Natural killer cell (primary cell): Measurements from ENCODE around the gene DNMBP. TPM values are rescaled to one million over a fixed set of nuclear protein-coding genes. Genes with fewer than 3 reads are reported as not detected.
"Not testable (repeated sequence)": the region's sequence is repeated elsewhere in the genome, so short reads cannot be mapped to it uniquely, and the experiment has no call there.

Experiments used
- ATAC-seq, 3 donors: fragments of 150-1000 bp in 2 of 3; fragments of 200-7000 bp in 1 of 3; cut with Tn5 transposase; 1 replicate in 1 of 3; 2 replicates in 2 of 3; pipeline ENCODE4 v1.10.0; 2021; ENCODE audit warnings: mild to moderate bottlenecking in 2 of 3, moderate library complexity in 2 of 3
- DNase-seq, 2 donors: peaks; one replicate each; pipeline versions ENCODE4 v3.0.0 to v3.0.0-alpha.2; 2013 to 2021; ENCODE audit warnings: mixed read lengths in 1 of 2
- H3K27ac ChIP-seq: one replicate; pipeline ENCODE4 v1.5.1; 2013; ENCODE audit warnings: mild to moderate bottlenecking, low read length
- H3K27me3 ChIP-seq: one replicate; pipeline ENCODE4 v1.6.1; 2013; ENCODE audit warnings: low read length; ENCODE audit not compliant: control insufficient read depth, insufficient read depth
- H3K36me3 ChIP-seq: one replicate; pipeline ENCODE4 v1.6.1; 2013; ENCODE audit warnings: low read length; ENCODE audit not compliant: control insufficient read depth, insufficient read depth
- H3K4me1 ChIP-seq: one replicate; pipeline ENCODE4 v1.6.1; 2013; ENCODE audit warnings: low read length; ENCODE audit not compliant: control insufficient read depth, insufficient read depth
- H3K4me3 ChIP-seq: one replicate; pipeline ENCODE4 v1.5.1; 2013; ENCODE audit warnings: low read length
- H3K9me3 ChIP-seq: one replicate; pipeline ENCODE4 v1.6.1; 2013; ENCODE audit warnings: low read length; ENCODE audit not compliant: control insufficient read depth, insufficient read depth
- H3K27ac Mint-ChIP-seq, 2 donors: one replicate each; pipeline ENCODE4 v1.8.0; 2022; ENCODE audit warnings: mild to moderate bottlenecking in 2 of 2, mixed read lengths in 2 of 2, moderate library complexity in 1 of 2
- H3K27me3 Mint-ChIP-seq, 2 donors: one replicate each; pipeline ENCODE4 v1.8.0; 2022; ENCODE audit warnings: low read depth in 2 of 2, mixed read lengths in 2 of 2
- H3K36me3 Mint-ChIP-seq: one replicate; pipeline ENCODE4 v1.8.0; 2022; ENCODE audit warnings: mixed read lengths
- H3K4me1 Mint-ChIP-seq, 2 donors: one replicate each; pipeline ENCODE4 v1.8.0; 2022; ENCODE audit warnings: mixed read lengths in 2 of 2
- H3K4me3 Mint-ChIP-seq: one replicate; pipeline ENCODE4 v1.8.0; 2022; ENCODE audit warnings: mild to moderate bottlenecking, moderate library complexity, mixed read lengths
- H3K9me3 Mint-ChIP-seq, 2 donors: one replicate each; pipeline ENCODE4 v1.8.0; 2022; ENCODE audit warnings: mixed read lengths in 2 of 2
- WGBS: methylation state at CpG from one replicate; pipeline ENCODE4 v1.1.7; 2013; ENCODE audit warnings: missing lambda C conversion rate; ENCODE audit not compliant: insufficient coverage; 5-methylcytosine and 5-hydroxymethylcytosine counted together
- intact Hi-C: fragments of 100-400 bp; cut with micrococcal nuclease; formaldehyde crosslinking; loops from one replicate; pipeline ENCODE4 v1.14.2; 2022
- total RNA-seq, 4 donors: library from RNA; stranded (reverse); fragments of 120-200 nt in 1 of 4; gene quantifications; one replicate each; pipeline versions ENCODE4 v1.2.3 to v1.2.4, GENCODE V29; 2013 to 2022
- TF ChIP-seq, protein P1 (sequence below): fragments of 200-600 bp; IDR thresholded peaks from one replicate; pipeline ENCODE4 v1.8.0; 2022; ENCODE audit warnings: antibody characterized with exemption

Gene DNMBP
- total RNA-seq, 3 donors from 2014 or later (not counting 1 experiment from before 2014, with no cell fraction given): 13.8 to 15.4 (median 14.4) TPM

DNA sequence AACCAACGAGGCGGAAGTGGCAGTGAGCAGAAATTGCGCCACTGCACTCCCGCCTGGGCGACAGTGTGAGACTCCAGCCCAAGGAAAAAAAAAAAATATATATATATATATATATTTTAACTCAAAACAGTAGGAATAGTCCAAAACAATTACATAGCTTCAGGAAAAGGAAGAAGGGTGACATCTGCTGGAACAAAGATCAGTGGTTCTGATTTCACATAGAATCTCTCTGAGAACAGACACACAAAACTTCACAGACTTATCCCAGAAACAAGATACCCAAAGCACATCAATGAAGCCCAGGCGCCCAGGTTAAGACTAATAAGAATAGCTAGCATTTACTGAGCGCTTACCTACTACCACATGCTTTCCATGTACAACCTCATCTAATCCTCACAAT is 45.0 kb downstream of the DNMBP start:
- Mint-ChIP-seq H3K36me3 (peaks cover 1% of the 10 kb centered on the region), H3K27ac (no peak overlapping the region), H3K4me1 (no peaks in the 10 kb centered on the region), H3K9me3 (no peaks in the 10 kb centered on the region), H3K4me3 (no peak overlapping the region), H3K27me3 (no peaks in the 10 kb centered on the region)
- H3K27me3 ChIP-seq: no peaks in the 10 kb centered on the region
- H3K9me3 ChIP-seq: no peaks in the 10 kb centered on the region
- peaks cover 14% of the 10 kb centered on the region for H3K36me3 ChIP-seq
- no peaks in the 10 kb centered on the region for H3K4me1 ChIP-seq
- H3K4me3 ChIP-seq: no peak overlapping the region
- intact Hi-C loops: no loop called here
- WGBS: 100% methylated on average over 4 of the region's 7 CpGs
- TF ChIP-seq, protein P1, sequence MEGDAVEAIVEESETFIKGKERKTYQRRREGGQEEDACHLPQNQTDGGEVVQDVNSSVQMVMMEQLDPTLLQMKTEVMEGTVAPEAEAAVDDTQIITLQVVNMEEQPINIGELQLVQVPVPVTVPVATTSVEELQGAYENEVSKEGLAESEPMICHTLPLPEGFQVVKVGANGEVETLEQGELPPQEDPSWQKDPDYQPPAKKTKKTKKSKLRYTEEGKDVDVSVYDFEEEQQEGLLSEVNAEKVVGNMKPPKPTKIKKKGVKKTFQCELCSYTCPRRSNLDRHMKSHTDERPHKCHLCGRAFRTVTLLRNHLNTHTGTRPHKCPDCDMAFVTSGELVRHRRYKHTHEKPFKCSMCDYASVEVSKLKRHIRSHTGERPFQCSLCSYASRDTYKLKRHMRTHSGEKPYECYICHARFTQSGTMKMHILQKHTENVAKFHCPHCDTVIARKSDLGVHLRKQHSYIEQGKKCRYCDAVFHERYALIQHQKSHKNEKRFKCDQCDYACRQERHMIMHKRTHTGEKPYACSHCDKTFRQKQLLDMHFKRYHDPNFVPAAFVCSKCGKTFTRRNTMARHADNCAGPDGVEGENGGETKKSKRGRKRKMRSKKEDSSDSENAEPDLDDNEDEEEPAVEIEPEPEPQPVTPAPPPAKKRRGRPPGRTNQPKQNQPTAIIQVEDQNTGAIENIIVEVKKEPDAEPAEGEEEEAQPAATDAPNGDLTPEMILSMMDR: no peak
- DNase-seq (no peak), ATAC-seq (no peak)
- no peak overlapping the region for H3K27ac ChIP-seq

DNA sequence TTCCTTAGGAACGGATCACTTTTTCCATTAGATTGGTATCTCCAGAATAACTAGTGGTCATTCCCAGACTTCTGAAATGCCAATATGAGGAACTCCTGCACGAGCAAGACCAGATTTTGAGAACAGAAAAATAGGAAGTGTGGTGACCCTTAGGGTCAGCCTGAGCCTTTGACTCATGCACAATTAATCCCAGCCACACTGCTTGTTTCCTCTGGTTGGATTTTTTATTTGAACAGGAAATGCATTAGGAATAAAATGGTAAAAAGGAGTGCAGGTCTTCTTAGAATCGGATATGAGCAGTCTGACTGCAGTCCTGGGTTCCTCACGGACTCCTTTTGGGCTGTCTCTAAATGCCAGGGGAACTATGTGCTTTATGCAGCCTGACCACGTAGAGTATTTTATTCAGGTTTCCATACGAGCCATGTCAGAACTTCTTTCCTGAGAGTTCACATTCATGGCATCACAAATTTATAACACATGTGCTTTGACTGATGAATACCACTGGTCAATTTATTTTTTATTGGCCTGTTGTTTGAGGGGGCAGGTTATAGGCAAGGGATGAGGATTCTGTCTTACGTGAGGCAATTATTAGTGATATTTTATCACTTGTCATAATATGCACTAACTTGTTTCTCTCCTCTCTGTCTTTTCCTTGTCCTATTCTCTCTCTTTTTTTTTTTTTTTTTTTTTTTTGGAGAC is 46.1 kb downstream of the DNMBP start:
- 80% methylated on average over 1 of the region's 7 CpGs for WGBS
- ATAC-seq, H3K36me3 Mint-ChIP-seq, H3K4me1 ChIP-seq, H3K27me3 ChIP-seq, H3K36me3 ChIP-seq, H3K27ac Mint-ChIP-seq, intact Hi-C loops, H3K9me3 Mint-ChIP-seq, H3K9me3 ChIP-seq, H3K4me1 Mint-ChIP-seq, H3K4me3 Mint-ChIP-seq, H3K4me3 ChIP-seq, DNase-seq, H3K27me3 Mint-ChIP-seq, H3K27ac ChIP-seq: not testable (repeated sequence)

DNA sequence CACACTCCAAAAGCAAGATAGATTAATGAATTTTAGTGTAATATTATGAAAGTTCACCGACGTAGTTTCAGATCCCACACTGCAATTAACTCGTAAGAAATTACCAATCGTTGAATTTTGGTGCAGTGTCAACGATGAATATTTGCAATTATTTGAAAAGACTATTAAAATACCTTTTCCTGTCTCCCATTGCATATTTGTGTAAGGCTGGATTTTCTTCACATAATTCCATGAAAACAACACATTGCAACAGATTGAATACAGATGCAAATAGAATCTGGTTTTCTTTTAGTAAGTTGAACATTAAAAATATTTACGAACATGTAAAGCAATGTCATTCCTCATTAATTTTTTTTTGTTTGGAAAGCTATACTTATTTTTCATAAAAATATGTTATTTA is 50.9 kb downstream of the DNMBP start:
- Mint-ChIP-seq H3K36me3 (peaks cover 7% of the 10 kb centered on the region), H3K27me3 (no peaks in the 10 kb centered on the region), H3K9me3 (no peaks in the 10 kb centered on the region), H3K27ac (no peak overlapping the region), H3K4me1 (no peaks in the 10 kb centered on the region), H3K4me3 (no peak overlapping the region)
- Histone ChIP-seq H3K4me1 (no peaks in the 10 kb centered on the region), H3K4me3 (no peak overlapping the region), H3K36me3 (peaks cover 17% of the 10 kb centered on the region), H3K9me3 (no peaks in the 10 kb centered on the region), H3K27ac (no peak overlapping the region), H3K27me3 (no peaks in the 10 kb centered on the region)
- TF ChIP-seq, protein P1: no peak
- DNase-seq: no peak
- WGBS: 93% methylated on average over 3 of the region's 6 CpGs
- no peak for ATAC-seq
- intact Hi-C loops: no loop called here

DNA sequence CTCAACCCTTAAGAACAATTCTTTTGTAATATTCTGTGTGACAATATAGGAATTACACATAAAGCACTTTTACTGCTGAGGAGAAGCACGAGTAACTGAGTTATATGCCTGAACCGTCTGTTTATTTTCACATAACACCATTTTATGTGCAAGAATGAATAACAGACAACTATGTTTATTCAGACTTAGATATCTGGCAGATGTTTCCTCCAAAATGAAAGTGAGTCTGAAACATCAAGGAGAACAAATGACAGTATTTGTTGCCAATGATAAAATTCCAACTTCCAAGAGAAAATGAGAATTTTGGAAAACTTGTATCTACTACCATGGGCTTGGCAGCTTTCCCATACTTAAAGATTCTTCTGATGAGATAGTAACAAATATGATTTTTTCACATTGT is 51.4 kb downstream of the DNMBP start:
- Mint-ChIP-seq H3K9me3 (no peaks in the 10 kb centered on the region), H3K4me1 (no peaks in the 10 kb centered on the region), H3K36me3 (peaks cover 7% of the 10 kb centered on the region), H3K27ac (no peak overlapping the region), H3K4me3 (no peak overlapping the region), H3K27me3 (no peaks in the 10 kb centered on the region)
- DNase-seq (no peak), ATAC-seq (no peak)
- Histone ChIP-seq H3K4me3 (no peak overlapping the region), H3K4me1 (no peaks in the 10 kb centered on the region), H3K9me3 (no peaks in the 10 kb centered on the region), H3K36me3 (peaks cover 17% of the 10 kb centered on the region), H3K27ac (no peak overlapping the region), H3K27me3 (no peaks in the 10 kb centered on the region)
- TF ChIP-seq, protein P1: no peak
- intact Hi-C loops: no loop called here
- WGBS: 95% methylated on average over 2 of the region's 2 CpGs

DNA sequence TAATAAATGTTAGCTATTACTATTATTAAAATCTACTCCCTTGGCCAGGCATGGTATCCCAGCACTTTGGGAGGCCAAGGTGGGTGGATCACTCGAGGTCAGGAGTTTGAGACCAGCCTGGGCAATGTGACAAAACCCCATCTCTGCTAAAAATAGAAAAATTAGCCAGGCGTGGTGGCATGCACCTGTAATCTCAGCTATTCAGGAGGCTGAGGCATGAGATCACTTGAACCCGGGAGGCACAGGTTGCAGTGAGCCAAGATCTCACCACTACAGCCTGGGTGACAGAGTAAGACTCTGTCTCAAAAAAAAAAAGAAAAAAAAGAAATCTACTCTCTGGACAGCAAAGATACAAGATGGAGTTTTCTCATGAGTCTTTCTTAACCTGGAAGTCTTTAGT is 56.2 kb downstream of the DNMBP start:
- 92% methylated on average over 3 of the region's 3 CpGs for WGBS
- H3K27me3 ChIP-seq, H3K27ac ChIP-seq, H3K4me1 ChIP-seq, DNase-seq, H3K27me3 Mint-ChIP-seq, H3K4me1 Mint-ChIP-seq, H3K4me3 ChIP-seq, H3K4me3 Mint-ChIP-seq, ATAC-seq, intact Hi-C loops, H3K9me3 ChIP-seq, H3K9me3 Mint-ChIP-seq, H3K27ac Mint-ChIP-seq: not testable (repeated sequence)
- H3K36me3 ChIP-seq: peaks cover 17% of the 10 kb centered on the region
- H3K36me3 Mint-ChIP-seq: peaks cover 26% of the 10 kb centered on the region
